ENCODE measurements around the gene ARL5C. TPM values are rescaled to one million over a fixed set of nuclear protein-coding genes. Genes with fewer than 3 reads are reported as not detected.

ARL5C gene
- total RNA-seq, 5 donors from 2014 or later (not counting 1 experiment from before 2014, with no cell fraction given): 0.90 TPM; not detected in 4

DNA sequence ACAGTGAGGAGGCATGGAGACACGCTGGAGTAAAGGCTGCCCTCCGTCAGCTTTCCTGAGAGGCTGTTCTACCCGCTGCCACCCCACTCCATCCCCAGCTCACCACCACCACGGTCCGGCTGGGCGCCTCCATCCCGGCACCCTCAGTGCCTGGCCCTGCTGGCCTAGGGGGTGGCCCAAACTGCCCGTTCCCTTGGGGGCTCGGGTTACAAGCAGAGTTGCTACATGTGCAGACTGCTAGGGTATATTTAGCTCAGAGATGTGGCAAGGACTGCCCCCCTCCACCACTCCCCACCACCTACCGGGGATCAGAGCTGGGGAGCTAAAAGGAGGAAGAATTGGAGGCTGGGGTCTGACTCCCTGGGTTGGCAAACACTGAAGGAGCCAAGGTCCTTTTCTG, 27.4 kb upstream of the ARL5C start:
- ATAC-seq (replicated peaks in 1 of 4): no peak
- peaks cover 8 to 35% of the 10 kb centered on the region in 2 experiments for H3K4me1 ChIP-seq (ENCODE audit: control insufficient read depth in 1 of 2, extremely low read depth in 1 of 2, insufficient read depth in 2 of 2, low read length in 2 of 2)
- Mint-ChIP-seq H3K36me3 (peaks cover 8% of the 10 kb centered on the region), H3K27me3 (no peaks in the 10 kb centered on the region), H3K9me3 (no peaks in the 10 kb centered on the region), H3K27ac (no peak overlapping the region), H3K4me1 (peaks cover 28 to 33% (median 28%) of the 10 kb centered on the region in 3 donors), H3K4me3 (no peak overlapping the region)
- DNase-seq: no peak
- CTCF ChIA-PET: interaction anchor here in 1 of 2 donors (0.5 kb wide), 1 partner anchor 26 kb away, joined by 3 read pairs; no protein-coding TSS in a partner anchor
- H3K27me3 ChIP-seq (replicated peaks in 1 of 2; ENCODE audit: control insufficient read depth in 2 of 2, extremely low read depth in 1 of 2, insufficient read depth in 2 of 2, low read length in 1 of 2): no peaks in the 10 kb centered on the region
- H3K36me3 ChIP-seq (ENCODE audit: control insufficient read depth in 2 of 2, extremely low read depth in 1 of 2, insufficient read depth in 1 of 2, low read length in 1 of 2): peaks cover 0 to 24% of the 10 kb centered on the region in 2 donors
- H3K4me3 ChIP-seq (ENCODE audit: control insufficient read depth in 1 of 2, extremely low read depth in 1 of 2, low read length in 1 of 2): no peak overlapping the region
- POLR2A ChIA-PET: no interaction called here
- 82% methylated on average over 4 of the region's 10 CpGs for WGBS (ENCODE audit: insufficient coverage)
- no peak overlapping the region for H3K27ac ChIP-seq (ENCODE audit: low read length)
- no peaks in the 10 kb centered on the region for H3K9me3 ChIP-seq

DNA sequence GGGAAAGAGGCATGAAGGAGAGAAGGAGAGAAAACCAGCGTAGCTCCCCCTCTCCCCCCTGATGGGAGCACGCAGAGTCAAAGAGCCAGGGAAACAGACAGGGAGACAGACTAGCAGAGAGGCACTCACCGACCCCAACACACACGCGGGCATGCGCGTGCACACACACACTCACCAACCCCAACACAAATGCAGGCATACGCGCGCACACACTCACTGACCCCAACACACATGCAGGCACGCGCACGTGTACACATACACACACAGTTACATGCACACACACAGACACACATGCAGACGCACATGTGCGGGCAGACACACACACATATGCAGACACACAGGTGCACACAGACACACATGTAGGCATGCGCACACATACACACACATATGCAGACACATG, 26.9 kb upstream of the ARL5C start:
- DNase-seq (no peak), ATAC-seq (replicated peaks in 1 of 4) (no peak)
- H3K27me3 ChIP-seq (replicated peaks in 1 of 2; ENCODE audit: control insufficient read depth in 2 of 2, extremely low read depth in 1 of 2, insufficient read depth in 2 of 2, low read length in 1 of 2): no peaks in the 10 kb centered on the region
- H3K4me1 ChIP-seq (ENCODE audit: control insufficient read depth in 1 of 2, extremely low read depth in 1 of 2, insufficient read depth in 2 of 2, low read length in 2 of 2): peaks cover 6 to 30% of the 10 kb centered on the region in 2 experiments
- H3K27me3 Mint-ChIP-seq: no peaks in the 10 kb centered on the region
- no peak overlapping the region for H3K4me3 Mint-ChIP-seq
- H3K4me1 Mint-ChIP-seq: peaks cover 24 to 30% (median 24%) of the 10 kb centered on the region in 3 donors
- POLR2A ChIA-PET: interaction anchor here in 1 of 2 donors (0.5 kb wide), 1 partner anchor 234 kb away, joined by 3 read pairs; no protein-coding TSS in a partner anchor
- no peak overlapping the region for H3K27ac ChIP-seq (ENCODE audit: low read length)
- H3K27ac Mint-ChIP-seq: peak overlapping the region in 1 of 2 donors; percentile 23
- H3K36me3 ChIP-seq (ENCODE audit: control insufficient read depth in 2 of 2, extremely low read depth in 1 of 2, insufficient read depth in 1 of 2, low read length in 1 of 2): peaks cover 0 to 25% of the 10 kb centered on the region in 2 donors
- no peaks in the 10 kb centered on the region for H3K9me3 Mint-ChIP-seq
- CTCF ChIA-PET: interaction anchor here in 1 of 2 donors (0.5 kb wide), 1 partner anchor 25 kb away, joined by 3 read pairs; no protein-coding TSS in a partner anchor
- WGBS (ENCODE audit: insufficient coverage): over 99% methylated on average over 14 of the region's 16 CpGs
- no peaks in the 10 kb centered on the region for H3K9me3 ChIP-seq
- no peak overlapping the region for H3K4me3 ChIP-seq (ENCODE audit: control insufficient read depth in 1 of 2, extremely low read depth in 1 of 2, low read length in 1 of 2)
- peaks cover 8% of the 10 kb centered on the region for H3K36me3 Mint-ChIP-seq

DNA sequence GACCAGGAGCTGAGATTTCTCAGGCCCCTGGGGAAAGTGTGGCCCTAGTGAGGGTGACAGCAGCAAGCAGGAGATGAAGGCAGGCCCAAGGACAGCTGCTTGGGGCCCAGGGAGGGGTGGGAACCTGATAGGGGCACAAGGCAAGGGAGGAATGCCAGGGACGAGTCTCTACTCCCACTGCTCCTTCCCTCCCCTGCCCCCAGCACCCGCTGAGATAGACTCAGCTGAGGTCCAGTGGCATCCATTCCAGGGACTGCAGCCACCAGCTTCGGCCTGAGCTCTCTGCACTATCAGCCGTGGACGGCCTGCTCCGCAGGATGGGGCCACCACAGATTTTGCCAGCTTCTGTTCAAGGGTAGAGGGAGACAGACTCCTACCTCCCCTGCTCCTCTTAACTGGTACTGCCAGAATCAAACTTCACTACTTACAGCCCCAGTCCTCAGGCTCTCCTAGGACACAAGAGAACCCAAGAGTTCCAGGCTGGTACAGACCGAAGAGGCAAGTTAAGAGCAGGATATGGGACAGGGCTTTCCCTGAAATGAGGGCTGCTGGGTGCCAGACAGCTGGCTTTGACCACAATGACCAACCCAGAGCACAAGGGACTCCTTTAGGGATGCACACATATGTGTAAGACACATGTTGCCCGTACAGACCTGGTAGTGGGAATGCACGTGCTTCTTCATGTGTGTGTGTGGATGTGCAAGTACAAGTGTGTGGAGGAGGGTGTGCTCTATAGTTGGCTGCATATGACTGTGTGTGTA, 26.0 kb upstream of the ARL5C start:
- Histone ChIP-seq H3K4me3 (ENCODE audit: control insufficient read depth in 1 of 2, extremely low read depth in 1 of 2, low read length in 1 of 2) (no peak overlapping the region), H3K27me3 (replicated peaks in 1 of 2; ENCODE audit: control insufficient read depth in 2 of 2, extremely low read depth in 1 of 2, insufficient read depth in 2 of 2, low read length in 1 of 2) (no peaks in the 10 kb centered on the region), H3K9me3 (no peaks in the 10 kb centered on the region), H3K4me1 (ENCODE audit: control insufficient read depth in 1 of 2, extremely low read depth in 1 of 2, insufficient read depth in 2 of 2, low read length in 2 of 2) (peaks cover 6 to 23% of the 10 kb centered on the region in 2 experiments), H3K36me3 (ENCODE audit: control insufficient read depth in 2 of 2, extremely low read depth in 1 of 2, insufficient read depth in 1 of 2, low read length in 1 of 2) (peaks cover 6 to 31% of the 10 kb centered on the region in 2 donors), H3K27ac (ENCODE audit: low read length) (no peak overlapping the region)
- ATAC-seq (replicated peaks in 1 of 4) (no peak), DNase-seq (no peak)
- H3K27me3 Mint-ChIP-seq: no peaks in the 10 kb centered on the region
- no peaks in the 10 kb centered on the region for H3K9me3 Mint-ChIP-seq
- ChIA-PET CTCF (no interaction called here), POLR2A (no interaction called here)
- peaks cover 23 to 30% (median 24%) of the 10 kb centered on the region in 3 donors for H3K4me1 Mint-ChIP-seq
- 86% methylated on average over 9 of the region's 9 CpGs for WGBS (ENCODE audit: insufficient coverage)
- no peak overlapping the region for H3K27ac Mint-ChIP-seq
- no peak overlapping the region for H3K4me3 Mint-ChIP-seq
- H3K36me3 Mint-ChIP-seq: peaks cover 12% of the 10 kb centered on the region

DNA sequence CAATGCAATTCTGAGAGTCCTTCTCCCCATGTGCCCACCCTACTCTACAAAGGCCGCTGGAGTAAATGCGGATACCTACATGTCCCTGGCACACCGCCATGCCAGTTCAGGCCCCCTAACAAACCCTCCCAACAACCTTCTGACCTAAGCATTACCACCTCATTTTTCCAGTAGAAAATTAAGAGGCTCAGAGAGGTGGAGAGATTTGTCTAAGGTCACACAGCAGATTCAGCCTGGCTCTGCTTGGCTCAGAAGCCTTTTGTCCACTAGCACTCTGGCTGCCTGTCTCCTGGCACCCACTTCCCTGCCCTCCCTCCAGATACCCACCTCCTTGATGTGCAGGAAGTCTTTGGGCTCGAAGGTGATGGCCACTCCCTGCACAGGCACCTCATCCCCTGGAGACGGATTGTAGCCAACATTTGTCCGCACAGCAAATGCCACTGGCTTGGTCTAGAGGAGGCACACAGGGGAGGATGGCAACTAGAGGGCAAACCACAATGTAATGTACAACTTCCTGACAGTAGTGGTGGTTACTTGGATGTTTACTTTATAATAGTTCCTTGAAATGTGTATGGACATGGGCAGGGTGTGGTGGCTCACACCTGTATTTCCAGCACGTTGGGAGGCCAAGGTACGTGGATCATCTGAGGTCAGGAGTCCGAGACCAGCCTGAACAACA, 21.3 kb upstream of the ARL5C start:
- Histone ChIP-seq H3K9me3 (no peaks in the 10 kb centered on the region), H3K36me3 (ENCODE audit: control insufficient read depth in 2 of 2, extremely low read depth in 1 of 2, insufficient read depth in 1 of 2, low read length in 1 of 2) (peaks cover 12 to 57% of the 10 kb centered on the region in 2 donors), H3K4me3 (ENCODE audit: control insufficient read depth in 1 of 2, extremely low read depth in 1 of 2, low read length in 1 of 2) (no peak overlapping the region), H3K4me1 (ENCODE audit: control insufficient read depth in 1 of 2, extremely low read depth in 1 of 2, insufficient read depth in 2 of 2, low read length in 2 of 2) (no peaks in the 10 kb centered on the region), H3K27me3 (replicated peaks in 1 of 2; ENCODE audit: control insufficient read depth in 2 of 2, extremely low read depth in 1 of 2, insufficient read depth in 2 of 2, low read length in 1 of 2) (no peaks in the 10 kb centered on the region), H3K27ac (ENCODE audit: low read length) (no peak overlapping the region)
- Mint-ChIP-seq H3K36me3 (peaks cover 27% of the 10 kb centered on the region), H3K4me1 (peaks cover 0 to 3% (median 0%) of the 10 kb centered on the region in 3 donors), H3K27me3 (no peaks in the 10 kb centered on the region), H3K9me3 (no peaks in the 10 kb centered on the region), H3K27ac (no peak overlapping the region), H3K4me3 (no peak overlapping the region)
- WGBS (ENCODE audit: insufficient coverage): 83% methylated on average over 4 of the region's 9 CpGs
- ChIA-PET POLR2A (no interaction called here), CTCF (no interaction called here)
- no peak for DNase-seq
- no peak for ATAC-seq (replicated peaks in 1 of 4)

DNA sequence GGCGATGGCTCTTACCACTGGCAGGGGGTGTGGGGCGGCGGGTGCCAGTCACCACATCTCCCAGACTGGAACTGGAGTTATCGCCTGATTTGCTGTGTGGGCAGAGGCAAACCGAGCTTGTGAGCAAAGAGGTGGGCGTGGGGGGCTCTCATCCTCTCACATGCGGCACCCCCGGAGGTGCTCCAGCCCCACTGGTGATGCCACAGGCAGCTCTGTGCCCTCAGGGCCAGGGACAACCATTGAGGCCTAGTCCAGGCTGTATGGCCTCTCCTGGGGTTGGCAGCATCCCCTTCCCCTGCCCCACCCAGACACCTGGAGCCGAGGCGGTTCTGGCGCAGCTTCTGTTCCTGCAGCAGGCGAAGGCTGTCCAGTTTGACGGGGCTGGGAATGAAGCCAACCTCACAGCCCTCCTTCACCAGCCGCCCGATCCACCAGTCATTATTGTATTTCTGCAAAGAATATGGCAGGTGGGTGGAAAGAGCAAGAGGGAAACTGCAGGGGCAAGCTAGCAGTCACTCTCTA, 20.6 kb upstream of the ARL5C start:
- no peaks in the 10 kb centered on the region for H3K9me3 Mint-ChIP-seq
- H3K4me3 ChIP-seq (ENCODE audit: control insufficient read depth in 1 of 2, extremely low read depth in 1 of 2, low read length in 1 of 2): no peak overlapping the region
- no peaks in the 10 kb centered on the region for H3K27me3 ChIP-seq (replicated peaks in 1 of 2; ENCODE audit: control insufficient read depth in 2 of 2, extremely low read depth in 1 of 2, insufficient read depth in 2 of 2, low read length in 1 of 2)
- no peaks in the 10 kb centered on the region for H3K9me3 ChIP-seq
- ATAC-seq (replicated peaks in 1 of 4) (no peak), DNase-seq (no peak)
- H3K4me3 Mint-ChIP-seq: no peak overlapping the region
- H3K4me1 Mint-ChIP-seq: no peaks in the 10 kb centered on the region
- no peak overlapping the region for H3K27ac ChIP-seq (ENCODE audit: low read length)
- no peaks in the 10 kb centered on the region for H3K4me1 ChIP-seq (ENCODE audit: control insufficient read depth in 1 of 2, extremely low read depth in 1 of 2, insufficient read depth in 2 of 2, low read length in 2 of 2)
- H3K36me3 ChIP-seq (ENCODE audit: control insufficient read depth in 2 of 2, extremely low read depth in 1 of 2, insufficient read depth in 1 of 2, low read length in 1 of 2): peaks cover 12 to 55% of the 10 kb centered on the region in 2 donors
- ChIA-PET POLR2A (no interaction called here), CTCF (no interaction called here)
- no peaks in the 10 kb centered on the region for H3K27me3 Mint-ChIP-seq
- H3K36me3 Mint-ChIP-seq: peaks cover 25% of the 10 kb centered on the region
- 79% methylated on average over 4 of the region's 15 CpGs for WGBS (ENCODE audit: insufficient coverage)
- H3K27ac Mint-ChIP-seq: no peak overlapping the region

DNA sequence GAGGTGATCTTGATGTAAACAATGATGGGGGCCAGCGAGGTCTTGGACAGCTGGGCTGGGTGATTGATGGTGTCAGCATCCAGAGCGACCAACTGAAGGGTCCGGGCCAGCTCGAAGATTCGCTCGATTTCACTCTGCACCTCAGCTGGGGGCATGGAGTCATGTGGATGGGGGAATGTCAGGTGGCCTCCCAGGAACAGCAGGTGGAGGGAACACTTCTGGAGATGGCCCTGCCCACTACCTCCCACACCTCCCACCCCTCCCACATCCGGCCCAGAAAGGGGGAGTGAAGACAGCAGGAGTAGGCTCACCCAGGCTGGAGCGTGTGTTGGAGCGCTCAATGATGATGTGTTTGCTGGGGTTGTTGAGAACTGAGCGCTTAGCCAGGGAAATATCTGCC, 17.8 kb upstream of the ARL5C start:
- ATAC-seq (replicated peaks in 1 of 4): no peak
- H3K4me1 Mint-ChIP-seq: no peaks in the 10 kb centered on the region
- ChIA-PET POLR2A (no interaction called here), CTCF (interaction anchor here in 1 of 2 donors (0.5 kb wide), 1 partner anchor 345 kb away, joined by 4 read pairs; no protein-coding TSS in a partner anchor)
- WGBS (ENCODE audit: insufficient coverage): 92% methylated on average over 2 of the region's 10 CpGs
- H3K27ac ChIP-seq (ENCODE audit: low read length): no peak overlapping the region
- no peaks in the 10 kb centered on the region for H3K27me3 Mint-ChIP-seq
- H3K4me1 ChIP-seq (ENCODE audit: control insufficient read depth in 1 of 2, extremely low read depth in 1 of 2, insufficient read depth in 2 of 2, low read length in 2 of 2): no peaks in the 10 kb centered on the region
- DNase-seq: no peak
- H3K4me3 ChIP-seq (ENCODE audit: control insufficient read depth in 1 of 2, extremely low read depth in 1 of 2, low read length in 1 of 2): no peak overlapping the region
- H3K36me3 Mint-ChIP-seq: peaks cover 26% of the 10 kb centered on the region
- no peaks in the 10 kb centered on the region for H3K27me3 ChIP-seq (replicated peaks in 1 of 2; ENCODE audit: control insufficient read depth in 2 of 2, extremely low read depth in 1 of 2, insufficient read depth in 2 of 2, low read length in 1 of 2)
- H3K27ac Mint-ChIP-seq: no peak overlapping the region
- no peak overlapping the region for H3K4me3 Mint-ChIP-seq
- H3K36me3 ChIP-seq (ENCODE audit: control insufficient read depth in 2 of 2, extremely low read depth in 1 of 2, insufficient read depth in 1 of 2, low read length in 1 of 2): peaks cover 16 to 47% of the 10 kb centered on the region in 2 donors
- H3K9me3 ChIP-seq: no peaks in the 10 kb centered on the region
- no peaks in the 10 kb centered on the region for H3K9me3 Mint-ChIP-seq
